HG03520 (cell line): ENCODE data around the gene METTL15.
"Not testable (repeated sequence)": the region's sequence is repeated elsewhere in the genome, so short reads cannot be mapped to it uniquely, and the experiment has no call there.

ENCODE experiments used
- ATAC-seq: cut with Tn5 transposase; IDR thresholded peaks from one replicate; pipeline ENCODE4 v1.9.1; 2021; ENCODE audit warnings: mild to moderate bottlenecking, moderate library complexity; ENCODE audit not compliant: unreplicated experiment

Gene METTL15

DNA sequence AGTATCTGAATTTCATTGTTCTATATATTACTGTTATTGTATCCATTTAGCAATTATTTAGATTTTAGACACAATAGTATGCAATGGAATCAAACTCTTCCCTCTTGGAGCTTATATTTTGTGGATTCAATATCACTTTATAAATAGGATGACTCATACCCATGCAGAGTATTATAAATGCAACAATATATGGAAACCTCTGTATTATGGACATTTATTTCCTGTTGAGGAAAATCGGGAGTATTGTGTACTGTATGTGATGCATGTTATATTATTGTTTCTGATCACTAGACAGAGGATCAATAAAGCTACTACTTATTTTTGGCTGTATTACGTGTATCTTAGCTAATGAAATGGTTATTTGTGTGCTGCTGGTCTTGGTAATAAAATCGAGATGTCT, 770 bp downstream of the METTL15 start:
- no peak for ATAC-seq

DNA sequence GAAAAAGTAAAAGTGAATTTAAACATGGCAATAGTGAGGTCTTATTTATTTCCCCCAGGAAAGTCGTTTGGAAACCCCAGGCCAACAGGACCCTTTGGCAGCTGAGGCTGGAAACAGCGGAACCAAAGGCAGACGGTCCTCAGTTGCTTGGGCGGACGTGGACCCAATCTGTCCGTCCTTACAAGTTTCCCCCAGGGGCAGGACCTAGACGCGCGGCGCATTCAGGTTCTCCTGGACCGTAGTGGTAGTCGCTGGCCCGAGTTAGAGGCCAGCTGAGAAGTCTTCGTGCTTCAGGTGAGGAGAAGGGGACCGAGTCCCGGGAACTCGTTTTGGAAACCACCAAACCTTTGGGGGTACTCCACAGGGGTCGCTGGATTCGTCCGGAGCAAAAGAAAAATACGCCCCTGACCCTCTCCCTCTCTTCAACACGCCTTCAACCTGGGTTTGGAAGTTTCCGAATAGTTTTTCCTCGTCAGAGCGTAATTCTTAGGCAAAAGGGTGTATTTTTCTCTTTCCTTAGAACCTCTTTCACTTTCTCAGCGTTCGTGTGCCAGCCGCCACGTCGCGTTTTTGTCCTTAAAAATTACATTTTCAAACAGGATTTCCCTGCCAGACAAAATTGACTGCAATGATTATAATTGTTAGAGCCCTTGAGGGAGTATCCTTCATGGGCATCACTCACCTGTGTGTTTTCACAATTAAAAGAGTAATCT, 2.1 kb downstream of the METTL15 start:
- peak; percentile 22 for ATAC-seq

DNA sequence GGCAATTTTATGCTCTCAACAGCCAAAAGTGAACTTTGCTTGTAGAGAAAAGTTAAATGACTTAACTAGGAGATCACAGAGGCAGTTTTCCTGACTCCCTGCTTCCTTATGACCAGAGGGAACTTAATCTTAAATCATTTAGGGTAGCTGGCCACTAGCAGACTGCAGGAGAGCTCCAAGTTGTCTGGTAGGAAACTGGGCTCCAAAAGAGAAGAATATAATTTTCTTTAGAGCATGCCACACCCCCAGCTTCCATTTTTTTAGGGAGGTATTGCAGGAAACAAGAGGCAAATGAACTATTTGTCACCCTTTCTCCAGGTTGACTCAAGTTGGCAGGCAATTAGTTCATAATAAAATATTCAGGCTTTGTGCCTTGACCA, 2.6 kb downstream of the METTL15 start:
- ATAC-seq = no peak

DNA sequence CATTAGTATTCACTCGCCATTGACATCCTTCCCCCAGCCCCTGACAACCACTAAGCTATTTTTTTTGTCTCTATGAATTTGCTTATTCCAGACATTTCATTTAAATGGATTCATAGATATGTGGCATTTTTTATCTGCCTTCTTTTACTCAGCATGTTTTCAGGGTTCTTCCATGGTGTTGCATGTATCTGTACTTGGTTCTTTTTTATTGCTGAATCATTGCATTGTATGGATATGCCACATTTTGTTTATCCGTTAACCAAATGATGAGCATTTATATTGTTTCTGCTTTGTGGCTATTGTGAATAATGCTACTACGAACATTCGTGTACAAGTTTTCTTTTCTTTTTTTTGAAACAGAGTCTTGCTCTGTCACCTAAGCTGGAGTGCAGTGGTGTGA, 5.9 kb downstream of the METTL15 start:
- ATAC-seq = no peak

DNA sequence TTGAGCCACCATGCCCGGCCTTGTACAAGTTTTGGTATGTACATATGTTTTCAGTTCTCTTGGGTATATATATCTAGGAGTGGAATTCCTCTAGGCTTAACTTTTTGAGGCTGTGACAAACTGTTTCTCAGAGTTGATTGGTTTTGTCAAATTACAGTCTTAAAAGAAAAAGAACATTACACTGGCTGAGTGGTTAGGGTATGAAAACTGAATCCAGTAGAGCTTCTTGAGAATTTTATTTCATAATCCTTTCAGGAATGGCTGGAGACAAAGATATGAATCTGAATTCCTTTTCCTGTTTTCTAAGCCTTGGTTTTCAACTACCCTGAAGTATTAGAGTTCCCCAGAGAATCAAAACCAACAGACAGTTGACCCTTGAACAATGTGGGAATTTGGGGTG, 6.5 kb downstream of the METTL15 start:
- ATAC-seq = no peak

DNA sequence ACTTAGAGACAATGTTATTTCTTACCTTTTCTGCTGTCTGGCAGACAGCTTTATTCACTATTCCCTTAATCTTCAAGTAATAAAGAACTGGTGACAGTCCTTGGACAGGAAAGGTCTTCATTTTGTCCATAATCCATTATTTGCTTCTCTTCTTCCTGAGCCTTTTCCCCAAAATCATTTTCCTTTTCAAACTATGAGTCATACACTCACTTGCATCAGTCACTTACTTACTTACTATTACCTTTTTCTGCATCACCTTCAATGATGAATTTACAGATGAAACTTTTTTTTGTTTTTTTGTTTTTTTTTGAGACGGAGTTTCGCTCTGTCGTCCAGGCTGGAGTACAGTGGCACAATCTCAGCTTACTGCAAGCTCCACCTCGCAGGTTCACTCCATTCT, 9.5 kb downstream of the METTL15 start:
- ATAC-seq = no peak

DNA sequence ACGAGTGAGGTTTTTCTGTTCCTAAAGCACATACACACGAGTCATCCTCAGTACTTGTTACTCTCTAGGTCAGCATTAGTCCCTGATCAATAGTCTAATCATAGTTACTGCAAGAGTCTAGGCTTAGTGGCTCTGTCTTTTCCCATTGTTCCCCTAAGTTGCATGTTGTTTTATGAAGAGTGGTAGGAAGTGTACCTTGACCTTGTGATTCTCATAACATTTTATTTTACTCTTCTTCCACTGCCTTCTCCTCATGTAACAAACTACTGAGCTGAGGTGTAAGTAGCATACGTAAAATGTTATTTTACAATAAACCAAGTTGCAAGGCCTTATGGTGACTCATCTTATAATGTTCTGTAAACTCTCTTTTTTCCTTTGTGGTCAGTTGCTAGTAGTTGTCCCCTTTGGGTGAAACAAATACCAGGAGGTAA, 15.0 kb downstream of the METTL15 start:
- ATAC-seq = no peak

DNA sequence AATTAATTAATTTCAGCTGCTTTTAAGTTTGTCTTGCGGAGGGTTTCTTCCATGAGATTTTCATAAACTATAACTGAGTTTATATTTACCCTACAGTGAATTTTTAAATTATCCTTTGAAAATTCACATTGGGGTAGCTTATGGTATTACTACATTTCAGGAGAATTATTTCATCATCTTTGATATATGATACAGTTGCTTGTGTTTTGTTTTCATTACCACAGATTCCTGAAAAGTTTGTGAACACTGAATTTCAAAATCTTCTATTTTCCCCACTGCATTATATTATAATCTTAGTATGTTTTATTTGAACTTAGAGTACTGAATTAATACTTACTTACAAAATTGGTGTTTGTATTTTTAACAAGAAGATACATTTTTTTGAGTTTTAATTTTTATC, 24.4 kb downstream of the METTL15 start:
- no peak for ATAC-seq

DNA sequence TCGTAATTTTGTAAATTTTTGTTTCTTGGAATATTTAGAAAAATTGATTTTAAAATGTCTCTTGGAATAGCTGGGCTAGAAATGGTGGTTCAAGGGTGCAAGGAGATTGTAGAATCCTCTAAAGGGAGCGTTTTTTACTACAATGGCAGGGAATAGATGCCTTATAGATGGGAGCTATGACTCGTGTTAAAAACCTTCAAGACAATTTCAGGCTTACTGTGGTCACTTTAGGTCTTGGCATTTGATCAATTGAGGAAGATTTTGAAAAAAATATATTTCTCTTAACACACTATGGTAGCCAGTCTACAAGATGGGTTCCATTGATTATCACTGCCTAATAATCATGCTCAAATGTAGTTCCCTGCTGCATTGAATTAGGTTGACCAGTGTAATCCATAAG, 25.0 kb downstream of the METTL15 start:
- ATAC-seq = no peak

DNA sequence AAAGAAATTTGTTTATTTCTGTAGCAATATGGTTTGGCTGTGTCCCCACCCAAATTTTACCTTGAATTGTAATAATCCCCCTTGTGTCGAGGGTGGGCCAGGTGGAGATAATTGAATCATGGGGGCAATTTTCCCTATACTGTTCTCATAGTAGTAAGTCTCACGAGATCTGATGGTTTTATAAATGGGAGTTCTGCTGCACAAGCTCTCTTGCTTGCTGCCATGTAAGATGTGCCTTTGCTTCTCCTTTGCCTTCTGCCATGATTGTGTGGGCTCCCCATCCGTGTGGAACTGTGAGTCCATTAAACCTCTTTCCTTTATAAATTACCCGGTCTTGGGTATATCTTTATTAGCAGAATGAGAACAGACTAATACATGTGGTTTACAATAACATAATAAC, 28.0 kb downstream of the METTL15 start:
- ATAC-seq = not testable (repeated sequence)

DNA sequence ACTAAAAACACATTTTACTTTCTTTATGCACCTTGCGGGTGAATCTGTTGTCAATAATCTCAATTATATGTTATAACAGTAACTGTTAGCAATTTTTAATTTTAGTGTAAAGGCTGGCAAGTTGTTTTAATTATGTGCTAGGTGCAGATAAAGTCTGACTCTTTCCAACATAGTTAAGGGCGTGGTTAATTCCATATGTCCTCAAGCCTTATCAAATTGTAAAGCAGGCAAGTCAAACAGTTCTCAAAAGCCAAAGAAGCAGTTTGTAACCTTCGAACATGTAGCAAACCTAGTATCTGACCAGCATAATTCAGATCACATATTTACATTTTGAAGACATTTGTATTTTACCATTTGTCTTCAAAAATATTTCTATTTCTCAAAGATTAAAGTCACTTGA, 29.2 kb downstream of the METTL15 start:
- no peak for ATAC-seq

DNA sequence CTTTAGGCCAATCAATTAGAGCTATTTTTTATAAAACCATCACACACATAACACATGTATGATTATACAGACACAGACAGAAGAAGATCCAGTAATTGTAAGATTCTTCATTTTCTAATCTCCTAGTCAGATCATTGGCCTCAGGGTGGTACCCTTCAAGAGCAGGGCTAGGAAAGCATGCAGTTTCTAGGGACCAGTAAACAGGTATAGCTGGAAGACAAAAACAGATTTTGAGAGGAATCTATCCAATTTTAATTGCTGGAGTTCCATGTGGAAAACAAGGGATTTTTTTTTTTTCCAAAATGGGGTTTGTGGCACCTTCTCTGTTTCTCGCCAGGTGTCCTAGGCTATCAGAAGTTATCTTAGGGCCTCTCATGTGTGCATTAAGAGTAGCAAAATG, 29.6 kb downstream of the METTL15 start:
- ATAC-seq = no peak

DNA sequence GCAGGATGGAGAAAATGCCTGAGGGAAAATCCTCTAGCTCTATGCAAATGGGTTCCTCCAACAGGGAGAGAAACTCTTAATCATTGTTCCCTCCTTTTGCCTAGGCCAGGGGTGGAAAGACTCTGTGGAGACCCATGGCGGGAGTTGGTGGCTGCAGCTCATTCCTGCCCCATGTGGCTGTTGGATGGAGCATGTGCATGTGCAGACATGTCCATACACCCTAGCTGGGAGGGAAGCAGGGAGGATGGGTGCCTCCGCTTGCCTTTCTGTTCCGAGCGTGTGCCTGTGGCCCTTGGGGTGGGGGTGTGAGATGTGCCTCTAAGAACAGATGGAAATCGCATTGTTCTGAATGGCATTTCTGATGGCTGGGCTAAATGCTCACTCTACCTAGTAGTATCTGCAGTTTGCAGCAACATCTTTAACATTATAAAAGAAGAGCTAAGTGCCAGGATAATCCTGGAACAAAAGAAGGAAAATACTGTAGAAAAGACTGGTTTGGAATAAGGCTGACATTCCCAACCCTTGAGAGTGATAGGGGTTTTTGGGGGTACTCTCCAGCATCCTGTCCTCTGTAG, 31.7 kb downstream of the METTL15 start:
- ATAC-seq = no peak

DNA sequence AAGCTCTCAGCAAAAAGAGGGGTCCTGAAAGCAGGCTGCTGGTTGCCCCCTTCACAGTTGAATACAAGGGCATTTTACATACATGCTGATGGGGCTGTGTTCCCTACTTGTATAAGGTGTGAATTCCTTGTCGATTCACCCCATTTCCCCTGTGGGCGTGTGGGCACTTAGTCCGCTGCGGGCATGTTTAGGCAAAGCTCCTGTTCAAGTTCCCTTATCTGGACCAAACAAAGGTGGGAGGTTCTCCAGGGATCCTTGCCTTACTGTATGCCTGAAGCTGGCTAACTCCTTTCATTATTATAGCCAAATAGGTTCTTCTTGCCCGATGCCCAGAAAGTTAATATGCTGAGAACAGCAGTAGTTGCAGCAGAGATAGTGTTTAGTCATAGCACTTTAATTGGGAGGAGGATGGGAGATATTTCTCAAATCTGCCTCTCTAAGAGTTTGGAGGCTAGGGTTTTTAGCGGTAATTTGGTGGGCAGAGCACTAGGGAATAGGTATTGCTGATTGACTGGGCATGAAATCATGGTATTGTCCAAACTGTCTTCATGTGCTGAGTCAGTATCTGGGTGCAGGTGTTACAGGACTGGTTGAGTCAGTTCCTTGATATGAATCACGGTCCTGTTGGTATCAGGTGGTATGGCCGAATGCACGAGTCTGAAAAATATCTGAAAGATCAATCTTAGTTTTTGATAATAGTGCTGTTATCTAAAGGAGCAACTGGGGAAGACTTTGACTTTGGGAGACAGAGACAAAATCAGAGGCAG, 32.7 kb downstream of the METTL15 start:
- ATAC-seq = no peak

DNA sequence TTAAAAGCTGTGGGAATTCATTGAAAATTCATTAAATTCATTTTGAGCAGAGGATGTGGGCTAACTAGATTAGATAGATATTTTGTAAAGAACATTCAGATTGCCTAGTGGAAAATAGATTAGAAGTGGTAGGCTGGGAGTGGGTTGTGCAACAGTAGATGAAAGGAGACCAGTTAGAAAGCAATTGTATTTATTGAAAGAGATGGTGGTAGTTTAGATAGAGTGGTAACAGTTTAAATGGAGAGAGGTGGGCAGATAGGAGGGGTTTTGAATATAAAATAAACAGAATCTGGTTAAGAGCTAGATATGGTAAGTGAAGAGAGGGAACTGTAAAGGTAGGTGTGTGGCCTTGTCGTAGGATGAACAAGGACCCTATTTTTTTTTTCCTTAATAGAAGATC, 34.5 kb downstream of the METTL15 start:
- no peak for ATAC-seq

DNA sequence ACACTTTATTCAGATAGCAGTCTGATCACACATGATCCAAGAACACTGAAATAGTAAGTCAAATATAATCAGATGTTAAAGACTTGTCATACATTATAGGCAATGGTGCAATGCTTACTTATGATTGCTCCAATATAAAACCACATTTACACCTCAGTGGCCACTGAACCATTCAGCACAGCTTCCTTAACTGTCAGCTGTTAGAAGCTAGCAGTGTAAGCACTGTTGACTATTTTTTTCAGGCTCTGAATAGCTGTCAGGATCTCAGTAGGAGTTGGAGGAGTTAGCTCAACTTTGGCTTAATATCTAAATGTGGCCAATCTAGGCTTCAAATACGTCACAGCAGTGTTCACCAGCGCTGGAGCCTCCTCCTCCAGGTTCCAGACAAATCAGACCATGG, 36.6 kb downstream of the METTL15 start:
- ATAC-seq = no peak

DNA sequence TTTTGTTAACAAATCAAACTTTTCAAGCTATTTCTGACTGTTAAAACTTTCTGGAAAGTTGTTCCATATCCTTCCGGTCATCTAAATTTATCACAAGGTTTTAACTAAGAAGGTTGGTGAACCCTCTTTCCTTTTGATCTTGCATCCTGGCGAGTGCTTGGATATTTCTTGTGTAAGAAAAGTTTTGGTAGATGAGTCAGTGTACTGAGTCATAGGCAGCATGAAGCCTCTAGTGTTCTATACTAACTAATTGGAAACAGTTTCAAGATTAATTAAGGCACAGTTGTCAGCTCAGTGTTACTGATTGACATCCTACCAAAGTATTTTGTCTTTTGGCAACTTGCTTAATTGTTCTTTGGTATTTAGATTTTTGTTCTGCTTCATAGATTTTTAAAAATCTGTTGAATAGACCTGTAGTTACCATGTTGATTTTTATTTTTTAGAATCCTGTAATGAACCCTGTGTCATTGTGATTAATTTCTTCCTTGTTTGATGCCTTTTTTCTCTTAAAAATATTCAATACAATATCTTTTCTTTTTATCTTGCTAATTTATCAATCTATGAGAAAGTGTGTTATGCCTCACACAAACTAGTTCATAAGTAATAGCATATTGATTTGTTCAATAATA, 38.0 kb downstream of the METTL15 start:
- no peak for ATAC-seq

DNA sequence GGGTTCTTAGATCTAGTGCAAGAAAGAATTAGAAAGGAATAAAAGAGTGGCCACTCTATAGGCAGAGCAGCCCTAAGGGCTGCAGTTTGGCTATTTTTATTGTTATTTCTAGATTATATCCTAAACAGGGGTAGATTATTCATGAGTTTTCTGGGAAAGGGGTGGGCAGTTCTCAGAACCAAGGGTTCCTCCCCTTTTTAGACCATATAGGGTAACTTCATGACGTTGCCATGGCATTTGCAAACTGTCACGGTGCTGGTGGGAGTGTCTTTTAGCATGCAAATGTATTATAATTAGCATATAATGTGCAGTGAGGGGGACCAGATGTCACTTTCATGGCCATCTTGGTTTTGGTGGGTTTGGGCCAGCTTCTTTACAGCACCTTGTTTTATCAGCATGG, 44.6 kb downstream of the METTL15 start:
- ATAC-seq = no peak

DNA sequence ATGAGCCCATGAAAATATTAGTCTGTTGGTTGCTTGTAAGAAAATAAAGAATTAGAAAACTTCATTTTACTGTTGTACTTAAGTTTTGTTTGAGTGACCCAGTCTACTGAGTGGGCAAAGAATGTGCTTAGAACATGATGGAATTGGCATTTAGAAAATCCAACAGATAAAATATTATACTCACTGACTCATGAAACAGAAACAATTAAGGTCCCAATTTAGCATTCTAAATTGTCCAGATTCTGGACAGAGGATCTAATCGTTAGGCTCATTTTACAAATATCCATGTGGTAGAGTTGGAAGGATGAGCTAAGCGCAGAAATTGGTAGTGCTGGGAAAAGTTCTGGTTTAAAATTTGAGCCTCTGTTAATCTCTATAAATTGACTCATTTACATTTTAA, 45.4 kb downstream of the METTL15 start:
- ATAC-seq = no peak

DNA sequence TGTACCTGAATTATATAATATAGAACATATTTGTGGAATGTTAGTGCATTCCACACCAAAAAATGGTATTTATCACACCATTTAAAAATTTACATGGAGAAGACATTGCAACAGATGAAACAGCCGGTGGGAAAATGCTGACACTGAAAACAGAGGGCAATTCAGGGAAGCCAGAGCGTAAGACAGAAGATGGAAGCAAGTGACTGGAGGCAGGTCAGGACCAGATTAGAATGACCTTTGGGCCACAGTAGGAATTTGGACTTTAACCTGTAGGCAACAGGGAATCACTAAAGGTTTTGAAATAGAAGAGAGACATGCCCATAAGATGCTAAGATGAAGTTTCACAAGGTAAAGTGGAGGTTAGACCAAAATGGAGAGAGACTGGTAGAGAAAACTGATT, 60.5 kb downstream of the METTL15 start:
- no peak for ATAC-seq

DNA sequence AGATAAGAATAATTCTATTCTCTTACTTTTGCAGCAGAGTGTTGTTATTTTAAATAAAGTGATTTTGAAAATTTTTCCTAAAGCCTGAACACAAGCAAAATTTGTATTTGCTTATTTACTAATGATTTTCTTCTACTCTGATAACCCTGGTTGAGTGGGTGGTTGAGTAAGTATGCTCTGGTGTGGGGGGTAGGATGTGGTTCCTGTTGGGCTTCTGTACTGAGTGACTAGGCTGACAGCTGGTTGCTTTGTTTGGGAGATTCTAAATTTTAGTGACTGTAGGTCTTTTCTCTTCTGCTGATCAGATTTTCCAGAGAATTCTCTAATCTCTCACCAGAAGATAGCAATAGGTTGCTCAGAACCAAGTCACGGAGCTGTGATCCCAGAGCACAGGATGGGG, 61.6 kb downstream of the METTL15 start:
- ATAC-seq = no peak

DNA sequence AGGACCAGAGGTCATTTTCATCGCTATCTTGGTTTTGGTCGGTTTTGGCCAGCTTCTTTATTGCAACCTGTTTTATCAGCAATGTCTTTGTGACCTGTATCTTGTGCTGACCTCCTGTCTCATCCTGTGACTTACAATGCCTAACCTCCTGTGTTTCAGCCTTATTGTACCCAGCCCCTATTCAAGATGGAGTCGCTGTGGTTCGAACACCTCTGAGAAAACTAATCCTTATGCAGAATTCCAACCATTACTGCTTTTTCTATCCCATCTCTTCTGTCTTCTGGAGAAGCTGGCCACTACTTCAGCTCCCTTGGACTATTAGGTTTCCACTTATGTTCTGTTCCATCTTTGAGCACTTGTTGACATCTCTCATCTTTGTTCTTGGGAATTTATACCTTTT, 62.6 kb downstream of the METTL15 start:
- ATAC-seq = no peak
